OCI-LY3 (cell line): ENCODE measurements around the gene KDM5A.

Source experiments
- H2AFZ ChIP-seq: fragments of 200-600, 300-600 bp; shearing (Covaris generic); 2 replicates; pipeline ENCODE4 v1.6.0; 2014; ENCODE audit warnings: antibody characterized with exemption, low read depth, low read length
- H3K27ac ChIP-seq: fragments of 200-600, 300-600 bp; sonication (generic); 2 replicates; pipeline ENCODE4 v1.5.1; 2014; ENCODE audit warnings: mild to moderate bottlenecking, low read length, moderate library complexity, mixed read lengths
- H3K27me3 ChIP-seq: fragments of 200-600, 300-600 bp; sonication (generic); 2 replicates; pipeline ENCODE4 v1.6.1; 2014; ENCODE audit warnings: low read depth, low read length, mixed read lengths
- H3K36me3 ChIP-seq: fragments of 200-600, 300-600 bp; sonication (generic); replicated peaks from 2 replicates; pipeline ENCODE3; 2014; ENCODE audit warnings: low read depth, low read length, mixed read lengths
- H3K4me1 ChIP-seq: fragments of 300-600, 200-600 bp; sonication (generic); 2 replicates; pipeline ENCODE4 v1.6.1; 2014; ENCODE audit warnings: low read length, mixed read lengths
- H3K4me2 ChIP-seq: fragments of 200-600, 300-600 bp; sonication (generic); 2 replicates; pipeline ENCODE4 v1.6.1; 2014; ENCODE audit warnings: low read length, mixed read lengths
- H3K4me3 ChIP-seq: fragments of 300-600, 200-600 bp; sonication (generic); 2 replicates; pipeline ENCODE4 v1.5.1; 2014; ENCODE audit warnings: antibody characterized with exemption, mild to moderate bottlenecking, low read length, moderate library complexity
- H3K79me2 ChIP-seq: fragments of 300-600, 200-600 bp; shearing (Covaris generic); 2 replicates; pipeline ENCODE4 v1.6.1; 2014; ENCODE audit warnings: mild to moderate bottlenecking, low read length, mixed read lengths
- H3K9ac ChIP-seq: fragments of 300-600, 200-600 bp; shearing (Covaris generic); 2 replicates; pipeline ENCODE4 v1.6.0; 2014; ENCODE audit warnings: mild to moderate bottlenecking, low read length, moderate library complexity
- H3K9me3 ChIP-seq: fragments of 200-600, 300-600 bp; shearing (Covaris generic); 2 replicates; pipeline ENCODE4 v1.6.1; 2014; ENCODE audit warnings: low read length, mixed read lengths; ENCODE audit not compliant: insufficient read depth
- H4K20me1 ChIP-seq: fragments of 200-600, 300-600 bp; sonication (generic); 2 replicates; pipeline ENCODE4 v1.6.1; 2016; ENCODE audit warnings: low read length, mixed read lengths; ENCODE audit not compliant: insufficient read depth
- CTCF ChIP-seq: fragments of 200-600, 300-600 bp; sonication (generic); IDR thresholded peaks from 2 replicates; pipeline ENCODE4 v1.5.1; 2014; ENCODE audit warnings: antibody characterized with exemption, low read length, low read depth
- EZH2phosphoT487 ChIP-seq: fragments of 200-600 bp; shearing (Covaris generic); IDR thresholded peaks from 2 replicates; pipeline ENCODE4 v1.6.1; 2018; ENCODE audit warnings: antibody characterized with exemption, mixed run types, low read depth

Gene KDM5A

DNA sequence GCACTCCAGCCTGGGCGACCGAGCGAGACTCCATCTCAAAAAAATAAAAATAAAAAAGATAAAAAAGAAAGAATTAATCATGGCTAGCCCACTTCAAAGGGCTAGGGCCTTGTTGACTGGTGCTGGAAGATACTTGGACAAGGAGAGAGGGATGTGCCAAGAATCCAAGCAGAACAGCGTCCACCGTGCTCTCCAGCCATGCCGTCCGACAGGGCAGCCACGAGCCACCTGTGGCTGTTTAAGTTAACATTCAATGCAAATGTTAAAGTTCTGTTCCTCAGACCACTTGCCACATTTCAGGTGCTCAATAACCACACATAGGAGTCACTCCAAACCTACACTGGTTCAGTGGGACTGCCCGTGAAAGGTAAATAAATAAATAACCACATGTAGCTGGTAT lies 147.9 kb downstream of the KDM5A start:
- TF ChIP-seq CTCF (no peak), EZH2phosphoT487 (no peak)
- Histone ChIP-seq H2AFZ (no peak overlapping the region), H3K4me2 (no peak overlapping the region), H3K4me3 (no peak overlapping the region), H3K9ac (no peak overlapping the region), H3K4me1 (no peaks in the 10 kb centered on the region), H4K20me1 (no peaks in the 10 kb centered on the region), H3K9me3 (no peaks in the 10 kb centered on the region), H3K36me3 (no peaks in the 10 kb centered on the region), H3K27me3 (no peaks in the 10 kb centered on the region; the same call in 1 of the 2 replicates), H3K27ac (no peak overlapping the region), H3K79me2 (no peaks in the 10 kb centered on the region)

- H3K79me2 ChIP-seq: no peaks in the 10 kb centered on the region
- H3K27ac ChIP-seq: no peak overlapping the region
- H3K4me3 ChIP-seq: no peak overlapping the region
- no peak overlapping the region for H2AFZ ChIP-seq
- H3K4me1 ChIP-seq: no peaks in the 10 kb centered on the region
- H3K36me3 ChIP-seq: no peaks in the 10 kb centered on the region
- no peaks in the 10 kb centered on the region; the same call in 1 of the 2 replicates for H3K27me3 ChIP-seq
- H3K4me2 ChIP-seq: no peak overlapping the region
- H3K9me3 ChIP-seq: no peaks in the 10 kb centered on the region
- H3K9ac ChIP-seq: no peak overlapping the region
- H4K20me1 ChIP-seq: no peaks in the 10 kb centered on the region
- TF ChIP-seq CTCF (no peak), EZH2phosphoT487 (no peak)
Observed at GRCh38 chr12:240566-240965, 148.6 kb downstream of the KDM5A start.

GRCh38 chr12:238736-239398 lies 150.3 kb downstream of the KDM5A start:
- H3K4me1 ChIP-seq: no peaks in the 10 kb centered on the region
- TF ChIP-seq CTCF (no peak), EZH2phosphoT487 (no peak)
- H3K9me3 ChIP-seq: no peaks in the 10 kb centered on the region
- no peak overlapping the region for H3K4me2 ChIP-seq
- no peaks in the 10 kb centered on the region for H3K36me3 ChIP-seq
- H3K4me3 ChIP-seq: no peak overlapping the region
- H3K79me2 ChIP-seq: no peaks in the 10 kb centered on the region
- no peak overlapping the region for H2AFZ ChIP-seq
- no peak overlapping the region for H3K9ac ChIP-seq
- H3K27me3 ChIP-seq: no peaks in the 10 kb centered on the region; the same call in 1 of the 2 replicates
- H3K27ac ChIP-seq: no peak overlapping the region
- H4K20me1 ChIP-seq: no peaks in the 10 kb centered on the region

DNA sequence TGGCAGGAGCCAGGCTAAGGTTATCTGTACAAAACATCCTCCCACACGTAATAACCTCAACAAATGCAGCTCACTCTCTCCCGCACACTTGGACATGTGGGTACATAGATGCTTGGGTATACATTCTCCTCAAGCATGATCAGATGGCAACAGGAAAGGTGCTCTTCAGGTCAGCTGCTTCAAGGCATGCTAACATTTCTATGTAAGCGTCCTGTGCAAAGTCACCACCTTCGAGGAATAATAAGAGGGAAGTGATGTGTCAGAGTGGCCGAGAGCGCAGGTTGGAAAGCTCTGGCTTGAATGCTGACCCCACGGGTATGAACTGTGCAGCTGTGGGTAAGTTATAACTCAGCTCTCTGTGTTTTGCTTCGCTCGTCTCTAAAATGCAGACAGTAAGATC lies 151.0 kb downstream of the KDM5A start:
- Histone ChIP-seq H3K36me3 (no peaks in the 10 kb centered on the region), H3K27ac (no peak overlapping the region), H3K9ac (no peak overlapping the region), H3K9me3 (no peaks in the 10 kb centered on the region), H4K20me1 (no peaks in the 10 kb centered on the region), H3K4me1 (no peaks in the 10 kb centered on the region), H3K4me2 (no peak overlapping the region), H3K4me3 (no peak overlapping the region), H2AFZ (no peak overlapping the region), H3K27me3 (no peaks in the 10 kb centered on the region; the same call in 1 of the 2 replicates), H3K79me2 (no peaks in the 10 kb centered on the region)
- TF ChIP-seq EZH2phosphoT487: no peak
- TF ChIP-seq CTCF: no peak
